Stimulated activated CD4-positive, alpha-beta T cell treated with anti-CD3 and anti-CD28 coated beads, Interleukin-15, amount 100 ng/mL, for 1 hour (primary cell): Measurements from ENCODE around the gene ALDH3A2.

Experiments
- DNase-seq, 2 donors: peaks; one replicate each; pipeline ENCODE4 v3.0.0-alpha.2; 2020; ENCODE audit warnings: low read depth in 1 of 2, low spot score in 1 of 2

ALDH3A2 gene

GRCh38 chr17:19713901-19714361 lies 65.4 kb downstream of the ALDH3A2 start:
- DNase-seq = no peak

DNA sequence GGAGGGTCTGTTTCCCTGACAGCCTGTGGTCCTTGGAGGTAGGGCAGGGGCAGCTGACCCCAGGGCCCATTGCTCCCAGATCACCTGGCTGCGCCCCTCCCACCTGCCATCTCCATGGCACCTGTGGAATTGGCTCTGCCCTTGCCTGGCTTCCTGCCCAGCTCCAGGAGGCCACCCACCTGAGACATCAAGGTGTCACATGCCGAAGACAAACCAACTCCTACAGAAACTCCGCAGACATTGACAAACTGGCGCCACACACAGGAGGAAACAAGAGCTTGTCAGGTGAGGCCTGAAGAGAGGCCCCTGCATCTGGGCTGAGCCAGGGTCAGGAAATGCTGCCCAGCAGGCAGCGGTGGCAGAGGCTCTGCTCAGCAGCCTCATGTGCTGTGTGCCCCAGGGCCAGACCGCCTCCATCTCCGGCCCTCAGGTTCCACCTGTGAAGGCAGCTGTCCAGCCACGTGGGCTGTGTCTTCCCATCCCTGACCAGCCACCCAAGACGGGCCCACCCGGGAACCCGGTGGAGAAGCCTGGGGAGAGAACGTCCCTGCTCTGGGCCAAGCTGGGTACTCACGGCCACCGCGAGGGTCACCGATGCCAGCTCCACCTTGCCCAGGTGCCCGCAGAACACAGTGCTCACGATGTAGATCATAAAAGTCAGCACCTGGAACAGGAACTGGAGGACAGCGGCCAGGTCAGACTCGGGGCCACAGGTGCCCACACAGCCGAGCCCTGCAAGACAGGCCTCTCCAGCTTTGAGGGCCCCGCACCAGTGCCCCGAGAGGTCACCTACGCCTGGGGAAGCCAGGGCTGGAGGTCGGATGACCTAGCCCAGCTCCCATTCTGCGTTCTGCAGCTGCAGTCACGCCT lies 66.2 kb downstream of the ALDH3A2 start:
- no peak for DNase-seq

DNA sequence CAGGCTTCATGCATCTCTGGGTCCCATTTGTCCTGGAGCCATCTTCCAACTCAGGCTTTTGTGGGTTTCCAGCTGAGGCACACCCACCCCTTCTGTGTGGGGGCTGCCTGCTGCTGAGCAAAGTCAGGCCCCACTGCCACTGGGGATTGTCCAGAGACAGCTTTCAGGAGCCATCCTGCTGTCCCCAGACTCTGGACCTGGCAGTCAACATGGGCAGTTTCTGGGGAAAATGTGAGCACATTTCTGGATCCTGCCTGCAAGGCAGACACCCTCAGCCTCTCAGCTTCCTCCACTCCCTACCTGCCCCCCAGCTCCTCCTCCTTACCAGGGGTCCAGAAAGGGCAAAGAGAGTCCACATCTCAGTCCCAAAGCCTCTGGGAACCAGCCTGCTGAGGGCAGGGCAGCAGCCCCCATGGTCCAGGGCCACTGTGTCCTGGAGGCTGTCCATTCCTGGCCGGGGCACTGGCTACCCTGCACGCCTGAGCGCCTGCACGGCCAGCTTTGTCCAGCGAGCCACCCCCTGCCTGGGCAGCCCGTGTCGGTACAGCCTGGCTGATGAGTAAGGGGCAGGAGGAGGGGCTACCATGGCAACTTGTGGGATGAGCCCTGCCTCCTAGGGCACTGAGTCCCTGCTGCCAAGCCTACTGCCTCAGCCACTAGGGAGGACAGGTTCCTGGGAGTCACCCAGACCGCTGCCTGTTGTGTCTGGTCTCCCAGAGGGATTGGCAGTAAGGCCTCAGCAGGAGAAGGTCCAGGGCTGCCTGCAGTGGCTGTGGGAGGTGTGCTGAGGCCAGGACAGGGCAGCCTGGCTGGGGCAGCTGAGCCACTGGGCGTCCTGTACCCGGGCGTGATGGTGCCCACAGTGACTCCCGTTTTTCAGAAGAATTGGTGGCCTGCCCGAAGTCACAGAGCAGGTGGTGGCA lies 67.8 kb downstream of the ALDH3A2 start, which contains the start of gene SLC47A2:
SLC47A2 (minus strand) TSS at position 477 of the 923 bp plus-strand sequence; CDS start at position 448, 29 bp downstream.
- no peak for DNase-seq

DNA sequence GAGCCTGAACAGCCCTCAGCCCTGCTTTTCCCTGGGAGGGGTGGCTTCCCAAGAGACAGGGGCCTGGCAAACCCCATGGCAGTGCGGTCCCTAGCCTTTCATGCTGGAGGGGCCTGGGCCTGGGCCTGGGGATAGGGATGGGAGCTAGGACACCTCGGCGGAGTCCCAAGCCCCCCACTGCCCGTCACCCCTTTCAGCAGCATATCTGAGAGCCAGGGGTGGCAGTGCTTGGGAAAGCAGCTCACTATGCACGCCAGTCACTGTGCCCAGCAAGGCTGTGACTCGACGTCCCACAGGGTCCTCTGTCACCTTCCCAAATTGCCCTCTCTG lies 68.4 kb downstream of the ALDH3A2 start:
- no peak for DNase-seq

- no peak for DNase-seq
These were observed 68.9 kb downstream of the ALDH3A2 start for GRCh38 chr17:19717411-19717908.

- DNase-seq = no peak
These were observed 69.6 kb downstream of the ALDH3A2 start for GRCh38 chr17:19718041-19718612.

GRCh38 chr17:19718613-19719354 lies 70.2 kb downstream of the ALDH3A2 start:
- DNase-seq = no peak

DNA sequence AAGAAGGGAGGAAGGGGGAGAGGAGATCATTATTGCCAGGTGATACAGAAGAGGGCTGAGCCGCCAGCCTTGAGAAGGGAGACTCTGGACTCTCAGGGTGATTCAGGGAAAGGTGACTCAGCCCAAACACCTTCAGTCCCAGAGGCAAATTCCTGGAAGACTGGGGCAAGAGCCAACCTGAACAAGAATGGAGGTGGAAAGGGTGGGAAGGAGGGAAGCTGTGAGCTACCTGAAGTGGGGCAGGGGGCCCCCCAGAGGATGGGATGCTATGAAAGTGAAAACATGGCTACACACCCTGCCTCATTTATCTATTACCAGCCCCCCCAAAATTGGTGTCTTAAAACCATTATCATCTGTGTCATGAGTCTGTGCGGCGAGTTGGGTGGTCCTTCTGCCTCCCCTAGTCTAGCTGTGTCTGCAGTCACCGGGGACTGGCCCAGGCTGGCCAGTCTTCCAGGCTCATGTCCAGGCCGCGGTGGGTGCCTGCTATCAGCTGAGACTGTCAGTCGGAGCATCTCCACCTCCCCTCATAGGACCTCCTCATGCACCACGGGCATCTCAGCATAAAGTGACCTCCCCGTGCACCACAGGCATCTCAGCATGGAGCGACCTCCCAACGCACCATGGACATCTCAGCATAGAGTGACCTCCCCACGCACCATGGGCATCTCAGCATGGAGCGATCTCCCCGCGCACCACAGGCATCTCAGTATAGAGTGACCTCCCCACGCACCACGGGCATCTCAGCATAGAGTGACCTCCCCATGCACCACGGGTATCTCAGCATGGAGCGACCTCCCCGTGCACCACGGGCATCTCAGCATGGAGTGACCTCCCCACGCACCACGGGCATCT lies 71.0 kb downstream of the ALDH3A2 start:
- no peak for DNase-seq

- no peak for DNase-seq
These were observed 71.6 kb downstream of the ALDH3A2 start for GRCh38 chr17:19720210-19720475.

DNA sequence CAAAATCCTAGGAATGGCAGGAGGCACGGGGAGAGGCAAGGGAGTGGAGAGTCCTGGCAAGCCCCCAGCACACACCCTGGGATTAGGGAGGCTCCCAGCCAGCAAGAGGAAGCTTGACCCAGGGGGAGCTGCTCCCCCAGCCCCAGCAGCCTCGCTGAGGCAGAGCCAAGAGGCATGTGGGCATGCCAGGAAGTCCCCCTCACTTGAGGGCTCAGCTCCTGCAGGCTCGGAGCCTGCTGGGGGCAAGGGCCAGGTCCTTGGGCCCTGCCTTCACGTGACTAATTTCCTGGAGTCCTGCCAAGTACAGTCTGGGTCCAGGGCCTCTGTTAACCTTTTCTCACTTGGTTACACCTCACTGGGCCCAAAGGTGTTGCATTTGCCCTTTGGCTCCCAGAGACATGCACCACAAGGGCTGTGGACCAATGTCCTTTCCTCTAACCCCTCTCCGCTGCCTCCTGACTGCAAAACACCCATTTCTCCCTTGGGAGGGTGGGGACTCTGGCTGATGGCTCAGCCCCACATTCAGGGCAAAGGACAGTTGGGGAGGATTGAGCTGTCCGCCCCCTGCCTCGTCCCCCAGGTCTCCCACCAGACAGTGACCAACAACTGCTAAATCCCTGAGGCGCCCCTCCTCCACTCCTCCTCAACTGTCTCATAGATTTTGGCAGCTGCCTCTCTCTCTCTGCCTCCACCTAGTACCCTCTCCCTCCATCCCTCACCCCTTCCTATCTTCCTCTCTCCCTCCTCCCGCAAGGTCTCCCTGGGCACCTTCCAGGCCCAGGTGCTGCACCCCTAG lies 72.3 kb downstream of the ALDH3A2 start:
- DNase-seq = no peak

GRCh38 chr17:19723964-19724363 lies 75.4 kb downstream of the ALDH3A2 start:
- no peak for DNase-seq

DNA sequence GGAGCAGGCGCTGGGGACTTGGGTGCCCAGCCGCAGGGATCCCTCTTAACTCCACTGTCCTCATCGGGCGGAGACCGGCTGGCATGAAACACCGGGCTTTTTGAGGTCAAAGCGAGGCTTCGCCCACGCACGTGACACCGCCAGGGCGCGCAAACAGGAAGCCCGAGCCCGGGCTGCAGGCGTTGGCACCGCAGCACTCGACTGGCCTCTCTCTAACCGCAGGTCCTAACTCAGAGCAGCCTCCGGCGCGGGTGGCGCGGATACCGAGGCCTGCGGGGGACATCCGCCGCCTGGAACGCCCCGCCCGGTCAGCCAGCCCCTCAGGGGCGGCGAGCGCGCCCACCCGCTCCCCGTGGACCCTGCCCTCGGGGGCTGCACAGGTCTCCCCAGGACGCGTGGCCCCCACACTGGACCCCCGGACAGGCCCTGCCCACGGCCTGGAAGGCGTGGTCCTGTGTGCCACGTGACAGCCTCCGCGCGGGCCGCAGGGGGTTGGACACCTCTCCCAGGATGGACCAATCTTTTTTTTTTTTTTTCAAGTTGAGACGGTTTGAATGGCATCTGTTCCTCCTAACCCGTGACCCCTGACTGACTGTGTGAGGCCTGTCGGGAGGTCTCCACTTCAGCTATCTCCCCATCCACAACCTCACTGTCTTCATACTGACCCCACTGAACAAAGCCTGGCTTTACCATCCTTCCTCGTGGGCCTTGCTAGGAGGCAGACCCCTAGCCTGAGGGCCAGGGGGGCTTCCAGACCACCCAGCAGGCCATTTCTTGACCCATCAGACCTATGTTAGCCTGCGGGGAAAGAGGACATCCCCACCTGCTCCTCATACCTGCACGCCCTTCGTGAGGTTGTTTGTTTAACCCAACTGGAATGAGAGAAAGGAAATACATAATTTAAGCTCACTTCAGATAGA lies 76.2 kb downstream of the ALDH3A2 start:
- DNase-seq = peak in 1 of 2 donors; percentile 23

DNA sequence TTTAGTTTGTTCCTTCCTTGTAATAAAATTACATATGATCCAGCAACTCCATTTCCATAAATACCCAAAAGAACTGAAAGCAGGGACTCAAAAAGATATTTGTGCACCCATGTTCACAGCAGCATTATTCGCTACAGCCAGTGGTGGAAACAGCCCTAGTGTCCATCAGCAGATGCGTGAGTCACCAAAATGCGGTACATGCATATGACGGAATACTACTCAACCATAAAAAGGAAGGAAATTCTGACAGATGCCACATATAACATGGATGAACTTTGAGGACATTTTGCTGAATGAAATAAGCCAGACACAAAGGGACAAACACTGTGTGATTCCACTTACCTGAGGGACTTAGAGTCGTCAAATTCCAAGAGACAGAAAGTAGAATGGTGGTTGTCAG lies 76.9 kb downstream of the ALDH3A2 start:
- DNase-seq = no peak

- no peak for DNase-seq
These were observed 78.3 kb downstream of the ALDH3A2 start for GRCh38 chr17:19726631-19727376.
